Activated T-helper 2 cell treated with anti-CD3 and anti-CD28 coated beads, Interferon-gamma antibody, Interleukin-2, Interleukin-4, amounts not matched to agents 10 μg/mL and 5 μg/mL and 100 μg/mL, durations not matched to agents 14 hours and 24 hours and 36 hours (primary cell): ENCODE data around the gene LTA4H. TPM values are rescaled to one million over a fixed set of nuclear protein-coding genes. Genes with fewer than 3 reads are reported as not detected.

Experiments
- DNase-seq: peaks from one replicate; pipeline ENCODE4 v3.0.0; 2021; ENCODE audit warnings: low spot score
- H3K27ac Mint-ChIP-seq: one replicate; pipeline ENCODE4 v1.8.0; 2021; ENCODE audit warnings: mixed read lengths
- H3K27me3 Mint-ChIP-seq: one replicate; pipeline ENCODE4 v1.8.0; 2021; ENCODE audit warnings: low read depth, mixed read lengths
- H3K36me3 Mint-ChIP-seq: one replicate; pipeline ENCODE4 v1.8.0; 2021; ENCODE audit warnings: low read depth, mixed read lengths
- H3K4me1 Mint-ChIP-seq: one replicate; pipeline ENCODE4 v1.8.0; 2021; ENCODE audit warnings: low read depth, mixed read lengths
- H3K4me3 Mint-ChIP-seq: one replicate; pipeline ENCODE4 v1.8.0; 2021; ENCODE audit warnings: low read depth, mild to moderate bottlenecking, moderate library complexity, mixed read lengths
- H3K9me3 Mint-ChIP-seq: one replicate; pipeline ENCODE4 v1.8.0; 2021; ENCODE audit warnings: mixed read lengths
- intact Hi-C: fragments of 100-400 bp; cut with micrococcal nuclease; formaldehyde crosslinking; loops from one replicate; pipeline ENCODE4 v1.15.1; 2023
- total RNA-seq: library from RNA; stranded (reverse); gene quantifications from 2 replicates; pipeline ENCODE4 v1.2.3, GENCODE V29; 2022

Gene LTA4H
- total RNA-seq, 1 donor from 2014 or later = 65.2 TPM

DNA sequence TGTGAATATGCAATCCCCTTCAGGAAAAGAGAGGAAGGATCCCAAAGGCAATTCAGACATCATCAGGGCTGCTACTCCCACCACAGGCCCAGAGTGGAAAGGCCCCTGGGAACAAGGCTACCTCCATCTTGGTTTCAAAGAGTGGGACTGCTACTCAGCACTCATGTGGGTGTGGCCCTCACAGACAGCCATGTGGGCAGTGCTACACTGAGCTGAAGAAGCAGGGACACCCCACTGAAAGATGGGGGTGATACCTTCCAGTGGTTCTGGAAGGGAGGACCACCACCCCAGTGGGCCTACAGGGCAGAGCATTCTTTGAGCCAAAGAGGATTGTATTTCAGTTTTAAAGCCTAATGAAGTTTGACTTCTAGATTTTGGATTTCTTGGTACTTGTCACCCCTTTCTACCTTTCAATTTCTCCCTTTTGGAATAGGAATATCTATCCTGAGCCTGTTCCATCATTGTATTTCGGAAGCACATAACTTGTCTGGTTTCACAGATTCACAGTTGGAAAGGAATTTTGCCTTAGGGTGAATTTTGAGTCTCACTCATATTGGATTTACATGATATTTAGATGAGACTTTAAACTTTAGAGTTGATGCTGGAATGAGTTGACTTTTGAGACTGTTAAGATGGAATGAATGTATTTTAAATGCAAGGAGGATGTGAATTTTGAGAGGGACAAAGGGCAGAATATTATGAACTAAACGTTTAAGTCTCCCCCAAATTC lies 16.5 kb upstream of the LTA4H start:
- Mint-ChIP-seq H3K36me3 (no peaks in the 10 kb centered on the region), H3K27me3 (no peaks in the 10 kb centered on the region), H3K4me1 (peaks cover 20% of the 10 kb centered on the region), H3K4me3 (no peak overlapping the region), H3K9me3 (peaks cover 13% of the 10 kb centered on the region), H3K27ac (no peak overlapping the region)
- no peak for DNase-seq
- intact Hi-C loops = no loop called here

GRCh38 chr12:96050139-96050538 lies 14.8 kb upstream of the LTA4H start:
- no peak overlapping the region for H3K4me3 Mint-ChIP-seq

GRCh38 chr12:96049101-96049500 lies 13.7 kb upstream of the LTA4H start:
- Mint-ChIP-seq H3K27ac (no peak overlapping the region), H3K9me3 (peaks cover 13% of the 10 kb centered on the region), H3K4me1 (peaks cover 34% of the 10 kb centered on the region), H3K4me3 (no peak overlapping the region), H3K27me3 (no peaks in the 10 kb centered on the region), H3K36me3 (no peaks in the 10 kb centered on the region)
- DNase-seq = no peak
- intact Hi-C loops = loop anchor here (5.0 kb wide), 1 partner anchor 148 kb away; no protein-coding TSS in a partner anchor

More at GRCh38 chr12:96050139-96050538, 14.8 kb upstream of the LTA4H start:
- H3K27me3 Mint-ChIP-seq = no peaks in the 10 kb centered on the region
- H3K9me3 Mint-ChIP-seq = peaks cover 13% of the 10 kb centered on the region
- intact Hi-C loops = no loop called here
- DNase-seq = no peak
- no peak overlapping the region for H3K27ac Mint-ChIP-seq
- no peaks in the 10 kb centered on the region for H3K36me3 Mint-ChIP-seq
- H3K4me1 Mint-ChIP-seq = peaks cover 26% of the 10 kb centered on the region

DNA sequence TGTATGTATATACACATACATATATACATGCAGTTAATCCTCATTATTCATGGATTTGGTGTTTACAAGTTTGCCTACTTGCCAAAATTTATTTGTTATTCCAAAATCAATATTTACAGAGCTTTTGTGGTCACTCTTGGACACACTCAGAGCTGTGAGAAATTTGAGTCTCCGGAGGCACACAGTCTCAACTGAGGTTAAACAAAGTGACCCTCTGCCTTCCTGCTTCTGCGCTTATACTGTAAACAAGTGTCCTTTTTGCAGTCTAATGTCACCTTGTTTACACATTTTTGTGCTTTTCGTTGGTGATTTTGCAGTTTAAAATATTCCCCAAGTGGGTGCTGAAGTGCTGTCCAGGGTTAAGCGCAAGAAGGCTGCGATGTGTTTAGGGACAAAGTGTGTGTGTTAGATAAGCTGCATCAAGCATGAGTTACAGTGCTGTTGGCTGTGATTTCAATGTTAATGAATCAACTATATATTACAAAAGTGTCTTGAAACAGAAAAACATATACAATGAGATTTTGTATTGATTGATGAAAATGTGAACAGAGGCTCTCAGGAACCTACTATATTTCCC lies 13.1 kb upstream of the LTA4H start:
- no peaks in the 10 kb centered on the region for H3K36me3 Mint-ChIP-seq
- no peaks in the 10 kb centered on the region for H3K27me3 Mint-ChIP-seq
- peaks cover 36% of the 10 kb centered on the region for H3K4me1 Mint-ChIP-seq
- intact Hi-C loops = loop anchor here (5.0 kb wide), 1 partner anchor 149 kb away; no protein-coding TSS in a partner anchor
- DNase-seq = no peak
- H3K9me3 Mint-ChIP-seq = peaks cover 11% of the 10 kb centered on the region
- H3K4me3 Mint-ChIP-seq = no peak overlapping the region
- peak overlapping the region; percentile 55 for H3K27ac Mint-ChIP-seq

- DNase-seq = no peak
- Mint-ChIP-seq H3K36me3 (no peaks in the 10 kb centered on the region), H3K27me3 (no peaks in the 10 kb centered on the region), H3K4me3 (peak overlapping the region; percentile 45), H3K4me1 (peaks cover 36% of the 10 kb centered on the region), H3K9me3 (peaks cover 6% of the 10 kb centered on the region), H3K27ac (peak overlapping the region; percentile 73)
- intact Hi-C loops = loop anchor here (5.0 kb wide), 1 partner anchor 150 kb away; no protein-coding TSS in a partner anchor
Measured at GRCh38 chr12:96047229-96048211, 12.1 kb upstream of the LTA4H start.

- peaks cover 6% of the 10 kb centered on the region for H3K9me3 Mint-ChIP-seq
- H3K36me3 Mint-ChIP-seq = no peaks in the 10 kb centered on the region
- no peak overlapping the region for H3K4me3 Mint-ChIP-seq
- peaks cover 36% of the 10 kb centered on the region for H3K4me1 Mint-ChIP-seq
- H3K27me3 Mint-ChIP-seq = no peaks in the 10 kb centered on the region
- peak overlapping the region; percentile 73 for H3K27ac Mint-ChIP-seq
- DNase-seq = no peak
- intact Hi-C loops = loop anchor here (5.0 kb wide), 1 partner anchor 151 kb away; no protein-coding TSS in a partner anchor
Measured at GRCh38 chr12:96046543-96047228, 11.3 kb upstream of the LTA4H start.

GRCh38 chr12:96045566-96045965 lies 10.2 kb upstream of the LTA4H start:
- Mint-ChIP-seq H3K27me3 (no peaks in the 10 kb centered on the region), H3K9me3 (peaks cover 6% of the 10 kb centered on the region), H3K27ac (no peak overlapping the region), H3K4me1 (peaks cover 41% of the 10 kb centered on the region), H3K4me3 (no peak overlapping the region), H3K36me3 (no peaks in the 10 kb centered on the region)
- intact Hi-C loops = loop anchor here (5.0 kb wide), 1 partner anchor 152 kb away; no protein-coding TSS in a partner anchor
- DNase-seq = no peak

DNA sequence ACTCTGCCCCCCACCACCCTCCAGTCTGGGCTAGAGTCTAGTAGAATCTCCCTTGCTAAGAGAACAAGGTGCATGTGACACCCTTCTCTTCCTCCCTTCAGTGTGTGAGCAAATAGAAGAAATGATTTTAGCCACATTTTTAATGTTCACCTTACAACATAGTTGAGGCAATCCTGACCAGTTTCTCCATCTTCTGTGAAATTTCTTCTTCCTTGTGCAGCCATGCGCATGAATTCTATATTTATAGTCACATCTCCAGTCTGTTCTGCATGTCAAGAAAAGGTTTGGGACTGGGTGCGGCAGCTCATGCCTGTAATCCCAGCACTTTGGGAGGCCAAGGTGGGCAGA lies 9.5 kb upstream of the LTA4H start:
- H3K4me3 Mint-ChIP-seq = no peak overlapping the region
- peaks cover 42% of the 10 kb centered on the region for H3K4me1 Mint-ChIP-seq
- H3K9me3 Mint-ChIP-seq = peaks cover 1% of the 10 kb centered on the region
- no peaks in the 10 kb centered on the region for H3K27me3 Mint-ChIP-seq
- H3K36me3 Mint-ChIP-seq = no peaks in the 10 kb centered on the region
- DNase-seq = no peak
- intact Hi-C loops = loop anchor here (5.0 kb wide), 1 partner anchor 152 kb away; no protein-coding TSS in a partner anchor
- no peak overlapping the region for H3K27ac Mint-ChIP-seq

GRCh38 chr12:96044017-96044942 lies 8.9 kb upstream of the LTA4H start:
- no peaks in the 10 kb centered on the region for H3K27me3 Mint-ChIP-seq
- H3K4me3 Mint-ChIP-seq = no peak overlapping the region
- peaks cover 45% of the 10 kb centered on the region for H3K4me1 Mint-ChIP-seq

DNA sequence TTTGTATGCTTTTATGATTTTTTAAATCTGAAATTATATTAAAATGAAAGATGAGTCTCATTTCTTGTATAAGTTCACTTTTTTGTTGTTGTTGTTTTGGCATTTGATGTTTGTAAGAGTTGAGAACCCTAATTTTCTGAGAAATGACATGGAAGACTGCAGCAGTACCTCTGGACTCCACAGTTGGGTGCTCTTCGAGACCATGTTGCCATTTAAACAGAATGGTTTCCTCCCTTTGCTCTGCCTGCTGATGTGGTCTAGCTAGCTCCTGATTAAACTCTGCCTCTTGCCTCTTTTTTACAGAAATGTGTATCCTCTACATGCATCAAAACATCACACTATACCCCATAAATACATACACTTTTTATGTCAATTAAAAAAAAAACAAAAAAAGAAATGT lies 5.8 kb upstream of the LTA4H start:
- Mint-ChIP-seq H3K27me3 (no peaks in the 10 kb centered on the region), H3K4me3 (no peak overlapping the region), H3K9me3 (no peaks in the 10 kb centered on the region), H3K4me1 (peaks cover 18% of the 10 kb centered on the region), H3K27ac (no peak overlapping the region), H3K36me3 (no peaks in the 10 kb centered on the region)
- DNase-seq = no peak
- intact Hi-C loops = no loop called here

More at GRCh38 chr12:96044017-96044942, 8.9 kb upstream of the LTA4H start:
- DNase-seq = no peak
- H3K27ac Mint-ChIP-seq = no peak overlapping the region
- intact Hi-C loops = no loop called here
- no peaks in the 10 kb centered on the region for H3K9me3 Mint-ChIP-seq
- H3K36me3 Mint-ChIP-seq = no peaks in the 10 kb centered on the region

DNA sequence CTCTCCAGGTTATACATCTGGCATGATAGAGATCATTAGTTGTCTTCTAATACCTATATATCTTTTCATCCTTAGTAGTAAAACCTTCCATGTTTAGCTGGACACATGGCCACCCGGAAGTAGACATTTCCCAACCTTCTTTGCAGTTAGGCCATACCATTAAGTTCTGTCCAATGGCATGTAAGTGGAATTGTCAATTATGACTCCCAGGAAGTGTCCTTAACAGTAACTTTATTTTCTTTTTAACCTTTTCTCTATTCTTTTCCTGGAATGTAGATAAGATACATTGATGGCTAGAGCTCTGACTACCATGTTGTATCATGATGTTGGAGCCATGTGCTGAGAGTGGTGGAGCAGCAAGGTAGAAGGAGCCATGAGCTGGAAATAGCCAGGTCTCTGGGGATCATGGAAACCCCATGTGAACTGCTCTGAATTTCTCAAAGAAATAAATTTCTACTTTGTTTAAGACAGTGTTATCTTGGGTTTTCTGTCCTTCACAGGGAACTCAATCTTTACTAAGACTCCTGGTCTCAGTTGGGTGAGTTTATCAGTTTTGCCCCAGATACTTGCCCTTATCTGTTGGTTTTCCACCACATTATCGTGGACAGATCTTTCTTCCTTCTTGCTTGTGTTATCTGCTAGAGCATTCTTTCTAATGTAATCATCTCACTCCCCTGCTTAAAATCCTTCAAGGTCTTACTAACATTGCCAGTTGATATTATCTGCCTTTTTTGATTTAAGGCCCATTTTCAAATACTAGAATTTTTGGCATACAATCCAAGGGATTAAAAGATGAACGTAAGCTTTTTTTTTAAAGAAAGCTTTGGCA lies 5.1 kb upstream of the LTA4H start:
- DNase-seq = no peak
- Mint-ChIP-seq H3K4me3 (no peak overlapping the region), H3K9me3 (no peaks in the 10 kb centered on the region), H3K27me3 (no peaks in the 10 kb centered on the region), H3K36me3 (no peaks in the 10 kb centered on the region), H3K4me1 (peaks cover 18% of the 10 kb centered on the region), H3K27ac (no peak overlapping the region)
- intact Hi-C loops = no loop called here
